PFSK-1 (cell line): ENCODE measurements around the gene PCDHA8.

Source experiments
- FOXP2 ChIP-seq: optimal IDR thresholded peaks from 2 replicates; pipeline ENCODE3; 2011; ENCODE audit warnings: borderline replicate concordance, control low read depth, inconsistent platforms; ENCODE audit not compliant: insufficient read depth; ENCODE audit errors: extremely low read length, extremely low read depth
- POLR2AphosphoS5 ChIP-seq: IDR thresholded peaks from 2 replicates; pipeline ENCODE4 v1.6.1; 2012; ENCODE audit warnings: low read depth, mild to moderate bottlenecking, control low read depth, low read length, moderate library complexity
- REST ChIP-seq, 2 experiments: IDR thresholded peaks; 2 replicates each; pipeline versions ENCODE4 v1.6.1 to v1.8.0; 2011 to 2012; ENCODE audit warnings: low read depth in 2 of 2, low read length in 2 of 2, control low read depth in 1 of 2, inconsistent platforms in 1 of 2, mild to moderate bottlenecking in 1 of 2, moderate library complexity in 1 of 2; ENCODE audit not compliant: insufficient read depth in 1 of 2
- SIN3A ChIP-seq: IDR thresholded peaks from 2 replicates; pipeline ENCODE4 v1.6.1; 2012; ENCODE audit warnings: mild to moderate bottlenecking, low read length, moderate library complexity, borderline replicate concordance; ENCODE audit not compliant: insufficient read depth
- TAF1 ChIP-seq: IDR thresholded peaks from 2 replicates; pipeline ENCODE4 v1.6.1; 2012; ENCODE audit warnings: low read length, control low read depth, borderline replicate concordance; ENCODE audit not compliant: insufficient read depth

The PCDHA8 gene

GRCh38 chr5:140823475-140823874, 17.5 kb upstream of the PCDHA8 start:
- TF ChIP-seq FOXP2 (no peak), TAF1 (no peak), POLR2AphosphoS5 (no peak), SIN3A (no peak), REST (IDR thresholded peaks at IDR 0.05; ENCODE audit: insufficient read depth in 1 of 2, low read depth in 2 of 2, low read length in 2 of 2) (no peak)

- TF ChIP-seq REST (IDR thresholded peaks at IDR 0.05; ENCODE audit: insufficient read depth in 1 of 2, low read depth in 2 of 2, low read length in 2 of 2) = no peak
- TF ChIP-seq POLR2AphosphoS5 = no peak
- TF ChIP-seq SIN3A = no peak
- TF ChIP-seq FOXP2 = no peak
- TF ChIP-seq TAF1 = no peak
Measured at GRCh38 chr5:140827704-140828361, 13.2 kb upstream of the PCDHA8 start, which contains the start of gene PCDHA6. Gene PCDHA6 (plus strand): TSS chr5:140827960. CDS start chr5:140828092, 132 bp downstream.

- no peak for TF ChIP-seq TAF1
- no peak for TF ChIP-seq REST (IDR thresholded peaks at IDR 0.05; ENCODE audit: insufficient read depth in 1 of 2, low read depth in 2 of 2, low read length in 2 of 2)
- no peak for TF ChIP-seq SIN3A
- TF ChIP-seq POLR2AphosphoS5 = no peak
- TF ChIP-seq FOXP2 = no peak
Measured at GRCh38 chr5:140828362-140828737, 12.6 kb upstream of the PCDHA8 start.

- TF ChIP-seq REST (IDR thresholded peaks at IDR 0.05; ENCODE audit: insufficient read depth in 1 of 2, low read depth in 2 of 2, low read length in 2 of 2) = no peak
- no peak for TF ChIP-seq SIN3A
- no peak for TF ChIP-seq FOXP2
- no peak for TF ChIP-seq TAF1
- no peak for TF ChIP-seq POLR2AphosphoS5
Measured at GRCh38 chr5:140833993-140834392, 7.0 kb upstream of the PCDHA8 start, which contains the start of gene PCDHA7. Gene PCDHA7 (plus strand): TSS chr5:140834269. CDS start chr5:140834384, 115 bp downstream.
